HG02610 (cell line): Measurements from ENCODE around the gene ZNF318.

Source experiments
- ATAC-seq: cut with Tn5 transposase; IDR thresholded peaks from one replicate; pipeline ENCODE4 v1.9.1; 2021; ENCODE audit warnings: mild to moderate bottlenecking, moderate library complexity; ENCODE audit not compliant: unreplicated experiment

Gene ZNF318

GRCh38 chr6:43302126-43302525 lies 67.3 kb downstream of the ZNF318 start:
- ATAC-seq: no peak

GRCh38 chr6:43301081-43301870 lies 68.2 kb downstream of the ZNF318 start:
- ATAC-seq: no peak

DNA sequence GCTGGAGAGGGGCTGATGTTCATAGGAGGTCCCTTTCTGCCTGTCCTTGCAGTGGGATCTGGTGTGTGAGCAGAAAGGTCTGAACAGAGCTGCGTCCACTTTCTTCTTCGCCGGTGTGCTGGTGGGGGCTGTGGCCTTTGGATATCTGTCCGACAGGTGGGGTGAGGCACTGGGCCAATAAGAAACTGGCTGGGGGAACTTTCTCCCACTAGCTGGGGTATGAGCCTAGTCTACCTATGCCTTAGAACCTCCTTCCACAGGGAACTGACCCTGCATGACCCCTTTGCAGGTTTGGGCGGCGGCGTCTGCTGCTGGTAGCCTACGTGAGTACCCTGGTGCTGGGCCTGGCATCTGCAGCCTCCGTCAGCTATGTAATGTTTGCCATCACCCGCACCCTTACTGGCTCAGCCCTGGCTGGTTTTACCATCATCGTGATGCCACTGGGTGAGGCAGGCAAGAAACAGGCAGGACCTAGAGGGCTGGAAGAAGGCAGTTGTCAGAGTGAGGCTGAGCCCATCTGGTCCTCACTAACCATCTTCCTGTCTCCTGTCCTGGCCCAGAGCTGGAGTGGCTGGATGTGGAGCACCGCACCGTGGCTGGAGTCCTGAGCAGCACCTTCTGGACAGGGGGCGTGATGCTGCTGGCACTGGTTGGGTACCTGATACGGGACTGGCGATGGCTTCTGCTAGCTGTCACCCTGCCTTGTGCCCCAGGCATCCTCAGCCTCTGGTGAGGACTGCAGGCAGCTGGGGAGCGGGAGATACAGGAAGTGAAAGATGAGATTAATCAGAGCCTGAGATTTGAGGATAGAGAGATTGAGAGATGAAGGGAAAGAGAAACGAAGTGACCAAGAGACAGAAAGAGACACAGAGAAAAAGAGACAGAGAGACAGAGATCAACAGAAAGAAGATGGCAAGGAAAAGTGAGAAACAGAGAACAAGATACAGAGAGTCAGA lies 69.8 kb downstream of the ZNF318 start:
- ATAC-seq: no peak

DNA sequence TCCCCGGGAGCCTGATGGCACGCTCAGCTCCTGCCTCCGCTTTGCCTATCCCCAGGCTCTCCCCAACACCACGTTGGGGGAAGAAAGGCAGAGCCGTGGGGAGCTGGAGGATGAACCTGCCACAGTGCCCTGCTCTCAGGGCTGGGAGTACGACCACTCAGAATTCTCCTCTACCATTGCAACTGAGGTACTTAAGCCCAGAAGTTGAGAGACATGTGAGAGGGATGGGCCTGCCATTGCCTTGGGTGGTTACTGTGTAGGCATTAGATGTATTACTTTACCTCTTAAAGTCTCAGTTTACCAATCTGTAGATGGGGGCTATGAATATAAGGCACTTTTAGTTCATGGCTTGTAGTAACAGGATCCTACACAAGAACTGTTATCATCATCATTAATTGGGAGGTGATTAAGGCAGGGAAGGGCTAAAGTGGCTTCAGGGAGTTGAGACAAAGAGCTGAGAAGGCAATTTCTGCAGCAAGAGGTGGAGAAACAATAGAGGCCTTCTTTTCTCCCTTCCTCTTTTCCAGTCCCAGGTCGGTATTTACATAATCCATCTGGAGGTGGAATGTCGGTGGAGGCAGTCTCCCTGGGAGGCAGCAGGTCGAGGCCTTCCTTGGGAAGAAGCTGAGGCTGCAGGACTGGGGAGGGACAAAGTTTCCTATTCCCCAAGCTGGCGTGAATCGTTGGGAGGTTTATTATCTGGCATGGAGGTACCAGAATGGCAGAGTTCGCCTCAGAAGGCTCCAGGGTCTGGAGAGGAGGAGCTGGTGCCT lies 70.7 kb downstream of the ZNF318 start:
- no peak for ATAC-seq

- no peak for ATAC-seq
Measured at GRCh38 chr6:43297644-43298564, 71.5 kb downstream of the ZNF318 start, which contains the start of gene SLC22A7. Gene SLC22A7 (plus strand): TSS chr6:43298260. CDS start chr6:43298359, 99 bp downstream.

DNA sequence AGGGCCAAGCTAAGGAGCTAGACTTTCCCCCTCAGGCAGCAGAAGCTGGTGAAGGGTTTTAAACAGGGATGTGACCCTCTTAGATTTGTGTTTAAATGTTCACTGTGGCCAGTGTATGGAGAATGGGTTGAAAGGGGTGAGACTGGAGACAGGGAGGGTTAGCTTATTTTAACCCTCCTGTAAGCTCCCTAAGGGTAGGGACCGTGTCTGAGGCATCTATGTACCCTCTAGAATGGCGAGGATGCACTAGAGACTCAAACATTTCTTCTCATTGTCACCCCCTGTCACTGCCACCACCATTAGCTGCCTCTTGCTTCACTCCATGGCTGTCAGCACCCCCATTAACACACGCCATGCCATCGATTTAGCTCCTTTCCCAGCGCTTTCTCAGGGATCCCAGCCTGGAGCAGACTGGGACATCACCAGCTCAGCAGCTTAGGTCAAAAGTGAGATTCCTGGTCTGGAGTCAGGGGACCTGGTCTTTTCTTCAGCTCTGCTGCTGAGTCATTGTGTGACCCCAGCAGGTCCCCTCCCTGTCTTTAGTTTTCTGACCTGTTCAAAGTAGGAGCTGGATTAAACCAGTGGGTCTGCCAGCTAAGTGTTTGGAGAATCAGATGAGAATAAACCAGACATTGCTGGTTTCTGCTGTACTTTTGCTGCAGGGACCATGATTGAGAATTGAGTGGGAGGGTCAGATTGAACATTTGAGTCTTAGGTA lies 72.5 kb downstream of the ZNF318 start:
- ATAC-seq: no peak

GRCh38 chr6:43295456-43295855 lies 74.0 kb downstream of the ZNF318 start:
- no peak for ATAC-seq

- ATAC-seq: no peak
Measured at GRCh38 chr6:43294536-43294935, 74.9 kb downstream of the ZNF318 start.

DNA sequence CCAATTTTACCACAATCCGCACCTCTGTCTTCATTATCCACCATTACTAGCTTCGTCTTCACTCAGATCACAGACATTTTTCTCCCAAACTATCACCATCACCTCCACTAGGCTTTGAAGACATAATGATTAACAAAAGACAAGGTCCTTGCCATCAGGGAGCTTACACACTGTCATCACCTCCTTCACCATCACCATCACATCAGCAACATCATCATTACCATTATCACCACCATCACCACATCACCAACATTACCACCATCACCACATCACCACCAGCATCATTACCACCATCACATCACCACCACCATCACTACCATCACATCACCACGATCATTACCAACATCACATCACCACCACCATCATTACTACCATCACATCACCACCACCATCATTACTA lies 75.7 kb downstream of the ZNF318 start:
- no peak for ATAC-seq

- ATAC-seq: no peak
Measured at GRCh38 chr6:43292763-43293318, 76.6 kb downstream of the ZNF318 start.

DNA sequence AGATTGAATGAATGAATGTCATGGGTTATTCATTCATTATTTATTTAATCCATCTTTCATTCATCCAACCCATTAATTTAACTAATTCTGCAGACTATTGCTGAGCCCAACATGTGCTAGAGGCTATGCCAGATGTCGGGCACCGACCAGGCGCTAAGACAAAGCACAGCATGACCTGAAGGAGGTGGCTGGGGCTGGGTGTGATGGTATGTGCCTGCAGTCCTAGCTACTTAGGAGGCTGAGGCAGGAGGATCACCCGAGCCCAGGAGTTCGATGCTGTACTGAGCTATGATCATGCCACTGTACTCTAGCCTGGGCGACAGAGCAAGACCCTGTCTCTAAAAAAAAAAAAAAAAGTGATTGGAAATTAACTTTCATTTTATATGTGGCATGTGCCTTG lies 77.1 kb downstream of the ZNF318 start:
- ATAC-seq: no peak

- ATAC-seq: no peak
Measured at GRCh38 chr6:43291708-43292107, 77.7 kb downstream of the ZNF318 start.

- no peak for ATAC-seq
Measured at GRCh38 chr6:43290905-43291355, 78.5 kb downstream of the ZNF318 start.

- ATAC-seq: no peak
Measured at GRCh38 chr6:43290339-43290904, 79.0 kb downstream of the ZNF318 start.

- no peak for ATAC-seq
Measured at GRCh38 chr6:43287717-43288679, 81.4 kb downstream of the ZNF318 start.

DNA sequence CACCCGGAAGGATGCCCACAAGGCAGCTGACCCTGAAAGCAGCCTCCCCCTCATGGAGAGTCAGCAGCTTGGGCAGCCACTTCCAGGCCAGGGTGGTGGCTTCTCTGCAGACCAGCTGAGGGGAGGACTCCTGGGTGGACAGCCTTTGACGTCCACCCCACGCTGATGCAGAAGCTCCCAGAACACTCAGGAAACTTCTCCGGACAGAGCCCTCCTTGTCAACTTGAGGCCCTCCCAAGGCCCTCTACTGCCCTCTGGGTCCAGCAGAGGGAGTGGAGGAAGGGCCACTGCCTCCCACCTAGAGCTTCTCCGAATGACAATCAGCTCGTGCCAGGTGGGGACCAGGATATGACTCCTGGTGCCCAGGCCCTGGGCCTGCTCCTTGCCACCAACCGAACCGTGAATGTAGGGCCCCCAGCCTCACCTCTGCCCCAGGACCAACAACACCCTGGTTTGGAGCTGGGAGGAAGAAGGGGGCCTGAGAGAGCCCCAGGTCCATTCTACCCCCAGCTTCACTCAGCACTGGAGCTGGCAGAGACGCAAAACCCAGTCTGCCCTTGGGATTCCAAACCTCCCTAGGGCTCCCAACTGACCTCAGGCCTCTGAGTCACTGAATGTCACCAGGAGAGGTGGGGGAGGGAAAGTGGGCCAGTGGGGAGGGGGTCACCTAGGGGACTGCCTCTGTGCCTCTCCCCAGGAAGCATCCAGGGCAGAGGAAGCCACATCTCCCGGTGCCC lies 82.3 kb downstream of the ZNF318 start:
- ATAC-seq: no peak
